ENCODE measurements around the gene SUPT20HL1. TPM values are rescaled to one million over a fixed set of nuclear protein-coding genes. Genes with fewer than 3 reads are reported as not detected.
"Not testable (repeated sequence)": the region's sequence is repeated elsewhere in the genome, so short reads cannot be mapped to it uniquely, and the experiment has no call there.

Gene SUPT20HL1
- total RNA-seq = not detected

DNA sequence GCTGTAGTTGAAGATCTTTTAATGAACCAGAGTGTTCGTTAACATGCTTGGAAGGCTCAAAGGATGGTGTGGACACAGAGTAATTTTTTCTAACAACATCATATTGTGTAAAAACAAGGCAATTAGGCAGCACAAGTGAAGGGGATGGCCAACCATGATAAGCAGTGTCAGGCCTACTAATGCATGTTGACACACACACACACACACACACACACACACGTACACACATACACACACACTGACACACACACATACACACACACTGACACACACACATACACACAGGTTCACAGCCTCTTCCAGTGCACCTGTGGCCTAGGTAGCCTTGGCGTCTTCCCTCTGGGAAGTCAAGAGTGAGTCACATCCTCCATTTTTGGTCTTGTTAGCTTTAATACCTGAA, at the start of gene SUPT20HL1:
Gene SUPT20HL1 (plus strand): TSS at position 368 of the 400 bp plus-strand sequence. CDS start 2,122 bp downstream, outside the sequence.
- Mint-ChIP-seq H3K27me3 (no peaks in the 10 kb centered on the region), H3K36me3 (no peaks in the 10 kb centered on the region), H3K4me1 (ENCODE audit: low read depth) (no peaks in the 10 kb centered on the region), H3K9me3 (no peaks in the 10 kb centered on the region), H3K4me3 (no peak within 1 kb of the TSS), H3K27ac (no peak within 1 kb of the TSS)
- no peak for DNase-seq
- ChIA-PET CTCF (no interaction called here), POLR2A (no interaction called here)
- intact Hi-C loops (cut with micrococcal nuclease) = no loop called here

DNA sequence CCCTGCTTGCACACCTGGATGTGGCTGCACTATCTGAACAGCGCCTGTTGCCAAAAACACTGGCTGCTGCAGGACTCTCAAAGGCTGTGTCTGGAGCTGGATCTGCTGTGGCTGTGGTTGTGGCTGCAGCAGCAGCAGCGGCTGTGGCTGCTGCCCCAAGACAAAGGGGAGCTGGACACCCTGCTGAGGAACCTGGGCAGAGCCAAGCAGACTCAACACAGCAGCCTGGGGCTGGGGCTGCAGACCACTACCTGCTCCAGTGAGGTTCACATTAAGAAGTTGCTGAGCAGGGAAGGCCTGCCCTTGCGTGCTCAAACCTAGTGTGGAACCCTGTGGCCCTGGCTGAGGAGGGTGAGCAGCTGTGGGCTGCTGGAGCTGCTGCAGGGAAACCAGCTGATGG, 49.5 kb upstream of the SUPT20HL1 start:
- H3K27me3 Mint-ChIP-seq; POLR2A ChIA-PET; intact Hi-C loops (cut with micrococcal nuclease); DNase-seq; H3K4me1 Mint-ChIP-seq (ENCODE audit: low read depth); CTCF ChIA-PET; H3K36me3 Mint-ChIP-seq; H3K9me3 Mint-ChIP-seq; H3K27ac Mint-ChIP-seq; H3K4me3 Mint-ChIP-seq: not testable (repeated sequence)

DNA sequence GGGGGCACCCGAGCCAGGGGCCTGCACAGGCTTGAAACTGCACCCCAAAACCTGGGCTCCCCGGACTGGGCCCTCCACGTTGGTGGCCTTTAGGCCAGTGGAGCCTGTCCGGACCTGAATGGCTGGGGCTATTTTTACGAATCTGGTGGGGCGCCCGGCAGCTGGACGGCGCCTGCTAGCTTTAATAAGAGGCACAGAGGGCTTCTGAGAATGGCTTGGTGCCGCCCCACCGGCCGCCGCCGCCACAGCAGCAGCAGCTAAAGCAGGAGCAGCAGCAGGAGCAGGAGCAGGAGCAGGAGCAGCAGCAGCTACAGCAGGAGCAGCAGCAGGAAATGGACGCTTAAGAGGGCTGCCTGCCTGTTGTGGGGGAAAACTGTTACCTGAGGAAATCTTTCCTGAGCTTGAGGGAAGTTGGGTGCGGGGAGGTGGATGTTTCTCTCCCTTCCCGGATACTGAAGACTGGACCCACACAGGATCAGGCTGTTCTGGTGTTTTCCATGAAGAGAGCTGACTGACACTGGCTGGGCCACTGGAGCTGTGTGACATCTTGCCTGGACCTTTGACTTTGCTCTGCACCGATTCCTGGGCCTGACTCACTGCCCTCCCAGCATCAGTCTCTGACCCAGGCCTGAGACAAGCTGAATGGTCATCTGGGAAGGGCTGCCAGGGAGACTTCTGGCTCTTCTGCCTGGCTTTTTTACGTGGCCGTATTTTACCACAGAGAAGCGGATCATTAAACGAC, 48.8 kb upstream of the SUPT20HL1 start:
- H3K27me3 Mint-ChIP-seq; H3K36me3 Mint-ChIP-seq; H3K4me3 Mint-ChIP-seq; CTCF ChIA-PET; H3K27ac Mint-ChIP-seq; H3K4me1 Mint-ChIP-seq (ENCODE audit: low read depth); DNase-seq; intact Hi-C loops (cut with micrococcal nuclease); H3K9me3 Mint-ChIP-seq; POLR2A ChIA-PET: not testable (repeated sequence)

DNA sequence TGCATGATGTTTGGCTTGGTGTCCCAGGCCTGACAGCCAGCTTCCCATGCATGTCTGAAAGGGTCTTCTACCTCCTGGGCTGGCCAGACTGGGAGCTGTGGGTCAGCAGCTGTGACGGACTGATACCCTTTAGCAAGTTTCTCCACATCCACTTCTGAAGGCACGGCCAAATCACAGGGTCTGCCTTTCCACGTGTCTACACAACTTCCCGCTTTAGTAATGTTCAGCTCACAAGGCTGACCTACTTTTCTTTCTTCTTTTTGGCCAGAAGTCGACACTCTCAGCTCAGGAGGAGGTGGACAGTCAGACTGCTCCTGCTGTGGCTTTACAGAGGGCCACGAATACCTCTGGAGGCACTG, 48.2 kb upstream of the SUPT20HL1 start:
- CTCF ChIA-PET; intact Hi-C loops (cut with micrococcal nuclease); H3K27me3 Mint-ChIP-seq; H3K9me3 Mint-ChIP-seq; DNase-seq; H3K36me3 Mint-ChIP-seq; H3K27ac Mint-ChIP-seq; POLR2A ChIA-PET; H3K4me1 Mint-ChIP-seq (ENCODE audit: low read depth); H3K4me3 Mint-ChIP-seq: not testable (repeated sequence)

DNA sequence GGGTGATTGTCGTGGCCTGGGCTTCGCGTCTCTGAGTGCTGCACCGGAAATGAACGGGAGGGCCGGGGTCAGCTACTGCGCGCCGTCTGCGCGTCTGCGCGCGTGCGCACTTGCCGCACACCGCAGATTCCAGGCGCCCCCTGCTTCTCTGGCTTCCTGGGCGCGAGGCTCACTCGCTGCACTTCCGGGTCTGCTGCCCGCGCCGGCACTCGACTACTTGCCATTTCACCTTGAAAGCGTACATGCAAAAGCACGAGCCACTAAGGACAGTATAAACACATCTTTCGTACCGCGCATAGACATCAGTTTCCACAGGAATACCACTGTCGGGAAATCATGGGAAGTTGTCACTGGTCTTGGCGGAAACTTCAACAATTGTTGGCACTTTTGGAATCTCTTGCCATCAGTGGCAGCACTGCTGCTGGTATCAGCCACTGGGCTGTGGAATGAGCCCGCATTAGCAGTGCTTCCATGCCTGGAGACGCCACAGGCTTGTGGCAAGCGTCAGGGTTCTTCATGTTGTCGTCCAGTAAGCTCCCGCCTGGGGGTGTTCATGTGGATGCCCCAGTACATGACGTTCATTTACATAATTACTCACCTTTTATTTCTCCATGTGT, 46.3 kb upstream of the SUPT20HL1 start, which contains the start of gene SUPT20HL2:
Gene SUPT20HL2 (minus strand): TSS at position 51 of the 617 bp plus-strand sequence. CDS start 754 bp downstream, outside the sequence.
- no peak within 1 kb of the TSS for H3K27ac Mint-ChIP-seq

DNA sequence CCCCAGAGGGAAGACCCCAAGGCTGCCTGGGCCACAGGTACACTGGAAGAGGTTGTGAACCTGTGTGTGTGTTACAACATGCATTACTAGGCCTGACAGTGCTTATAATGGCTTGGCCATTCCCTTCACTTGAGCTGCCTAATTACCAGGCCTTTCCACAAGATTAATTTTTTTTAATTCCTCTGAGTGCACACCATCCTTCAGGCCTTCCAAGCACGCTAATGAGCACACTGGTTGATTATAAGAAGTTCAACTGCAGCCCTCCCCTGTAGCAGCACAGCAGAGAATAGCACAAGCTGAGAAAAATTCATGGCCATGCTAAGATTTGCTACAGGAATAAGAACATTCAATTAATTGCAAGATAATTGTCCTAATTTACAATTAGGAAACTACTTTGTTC, 44.3 kb upstream of the SUPT20HL1 start:
- ChIA-PET POLR2A (no interaction called here), CTCF (no interaction called here)
- H3K4me1 Mint-ChIP-seq (ENCODE audit: low read depth) = no peaks in the 10 kb centered on the region
- DNase-seq = no peak
- peaks cover 2% of the 10 kb centered on the region for H3K27me3 Mint-ChIP-seq
- intact Hi-C loops (cut with micrococcal nuclease) = no loop called here
- no peak overlapping the region for H3K4me3 Mint-ChIP-seq
- H3K27ac Mint-ChIP-seq = no peak overlapping the region
- no peaks in the 10 kb centered on the region for H3K9me3 Mint-ChIP-seq
- no peaks in the 10 kb centered on the region for H3K36me3 Mint-ChIP-seq

More for the DNA sequence above, 46.3 kb upstream of the SUPT20HL1 start, which contains the start of gene SUPT20HL2:
- Mint-ChIP-seq H3K36me3 (no peaks in the 10 kb centered on the region), H3K9me3 (no peaks in the 10 kb centered on the region), H3K4me1 (ENCODE audit: low read depth) (no peaks in the 10 kb centered on the region), H3K4me3 (no peak within 1 kb of the TSS), H3K27me3 (no peaks in the 10 kb centered on the region)
- no peak for DNase-seq
- ChIA-PET CTCF (no interaction called here), POLR2A (no interaction called here)
- intact Hi-C loops (cut with micrococcal nuclease) = no loop called here

DNA sequence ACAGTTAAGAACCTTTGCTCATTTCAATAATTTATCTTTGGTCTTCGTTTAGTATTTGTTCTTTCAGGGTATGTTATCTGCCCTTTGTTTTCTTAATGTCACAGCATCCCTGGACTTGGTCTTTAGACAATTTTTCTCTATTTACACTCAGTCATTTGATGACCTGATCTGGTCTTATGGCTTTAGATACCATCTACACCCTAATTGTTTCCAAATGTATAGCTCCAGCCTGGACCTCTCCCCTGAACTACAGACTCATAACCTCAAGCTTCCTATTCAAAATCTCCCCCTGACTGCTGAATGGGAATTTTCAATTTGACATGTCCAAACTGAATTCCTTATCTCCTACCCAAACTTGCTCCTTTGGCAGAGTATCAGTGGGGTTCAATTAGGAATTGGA, 42.9 kb upstream of the SUPT20HL1 start:
- H3K4me3 Mint-ChIP-seq = no peak overlapping the region
- intact Hi-C loops (cut with micrococcal nuclease) = no loop called here
- no peaks in the 10 kb centered on the region for H3K36me3 Mint-ChIP-seq
- no peak for DNase-seq
- H3K9me3 Mint-ChIP-seq = no peaks in the 10 kb centered on the region
- ChIA-PET CTCF (no interaction called here), POLR2A (no interaction called here)
- no peaks in the 10 kb centered on the region for H3K4me1 Mint-ChIP-seq (ENCODE audit: low read depth)
- no peak overlapping the region for H3K27ac Mint-ChIP-seq
- H3K27me3 Mint-ChIP-seq = peaks cover 2% of the 10 kb centered on the region

DNA sequence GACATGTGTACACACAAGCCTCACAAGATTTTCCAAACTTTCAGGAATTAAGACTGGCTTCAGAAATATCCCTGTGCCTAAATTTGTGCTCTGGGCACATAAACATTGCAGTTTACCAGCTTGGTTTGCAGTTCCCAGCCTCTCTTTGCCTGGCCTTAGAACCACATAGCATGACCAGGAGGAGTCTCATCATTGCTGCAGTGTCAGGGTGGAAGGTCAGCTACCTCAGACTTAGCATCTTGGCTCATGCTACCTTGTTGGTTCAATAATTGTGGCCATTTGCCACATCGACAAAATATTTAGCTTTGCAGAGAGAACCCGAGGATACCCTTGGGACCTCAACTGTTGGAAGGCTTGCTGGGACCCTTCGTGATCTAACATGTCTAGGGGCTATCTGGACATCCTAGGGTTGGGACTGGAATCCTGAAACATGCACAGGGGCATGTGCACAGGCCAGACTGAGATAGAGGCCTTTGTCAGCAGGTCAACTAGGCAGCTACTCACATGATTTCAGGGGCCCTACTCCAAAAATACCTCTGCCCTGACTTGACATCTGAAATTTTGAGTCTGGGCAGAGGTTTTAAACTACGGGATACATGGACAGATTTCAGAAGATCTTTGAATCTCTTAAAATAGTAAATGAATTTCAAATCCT, 38.6 kb upstream of the SUPT20HL1 start:
- H3K9me3 Mint-ChIP-seq = no peaks in the 10 kb centered on the region
- H3K27me3 Mint-ChIP-seq = peaks cover 6% of the 10 kb centered on the region
- CTCF ChIA-PET = no interaction called here

DNA sequence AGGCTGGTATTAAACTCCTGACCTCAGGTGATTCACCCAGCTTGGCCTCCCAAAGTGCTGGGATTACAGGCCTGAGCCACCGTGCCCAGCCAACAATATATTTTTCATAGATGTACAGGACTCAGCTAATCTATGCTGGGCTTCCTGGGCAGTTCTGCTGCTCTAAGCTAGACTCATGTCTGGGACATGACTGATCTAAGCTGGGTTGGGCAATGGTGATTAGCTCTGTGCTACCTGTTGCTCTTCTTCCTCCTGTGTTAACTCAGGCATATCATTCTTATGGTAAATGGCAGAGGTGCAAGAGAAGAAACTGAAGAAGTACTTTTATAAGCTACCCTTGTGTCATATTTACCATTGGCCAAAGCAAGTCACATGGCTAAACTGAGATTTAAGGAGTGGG, 35.2 kb upstream of the SUPT20HL1 start:
- no peaks in the 10 kb centered on the region for H3K9me3 Mint-ChIP-seq
- DNase-seq = no peak
- H3K36me3 Mint-ChIP-seq = no peaks in the 10 kb centered on the region
- no peak overlapping the region for H3K27ac Mint-ChIP-seq
- no peak overlapping the region for H3K4me3 Mint-ChIP-seq
- no peaks in the 10 kb centered on the region for H3K4me1 Mint-ChIP-seq (ENCODE audit: low read depth)
- intact Hi-C loops (cut with micrococcal nuclease) = no loop called here
- peaks cover 4% of the 10 kb centered on the region for H3K27me3 Mint-ChIP-seq
- ChIA-PET POLR2A (interaction anchor here (0.6 kb wide), 1 partner anchor 19 kb away, joined by 3 read pairs; no protein-coding TSS in a partner anchor), CTCF (no interaction called here)

More for the DNA sequence above, 38.6 kb upstream of the SUPT20HL1 start:
- DNase-seq = no peak
- H3K36me3 Mint-ChIP-seq = no peaks in the 10 kb centered on the region
- POLR2A ChIA-PET = no interaction called here
- no peak overlapping the region for H3K27ac Mint-ChIP-seq
- no peak overlapping the region for H3K4me3 Mint-ChIP-seq
- H3K4me1 Mint-ChIP-seq (ENCODE audit: low read depth) = no peaks in the 10 kb centered on the region
- intact Hi-C loops (cut with micrococcal nuclease) = no loop called here

DNA sequence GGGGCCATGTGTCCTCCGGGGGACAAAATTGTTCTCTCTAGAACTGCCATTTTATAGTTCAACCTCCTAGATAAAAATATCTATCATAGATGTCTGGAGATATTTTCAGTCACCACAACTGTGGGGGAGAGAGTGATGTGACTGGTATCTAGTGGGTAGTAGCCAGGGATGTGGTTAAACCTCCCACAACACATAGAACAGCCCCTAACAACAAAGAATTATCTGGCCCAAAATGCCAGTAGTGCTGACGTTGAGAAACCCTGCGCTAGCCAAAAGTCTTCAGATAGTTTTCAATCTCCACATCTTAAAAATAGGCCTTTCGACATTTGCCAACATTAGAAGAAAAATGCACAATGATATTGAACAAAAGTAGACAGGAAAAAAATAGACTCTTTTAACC, 27.6 kb upstream of the SUPT20HL1 start:
- intact Hi-C loops (cut with micrococcal nuclease) = no loop called here
- CTCF ChIA-PET = no interaction called here

DNA sequence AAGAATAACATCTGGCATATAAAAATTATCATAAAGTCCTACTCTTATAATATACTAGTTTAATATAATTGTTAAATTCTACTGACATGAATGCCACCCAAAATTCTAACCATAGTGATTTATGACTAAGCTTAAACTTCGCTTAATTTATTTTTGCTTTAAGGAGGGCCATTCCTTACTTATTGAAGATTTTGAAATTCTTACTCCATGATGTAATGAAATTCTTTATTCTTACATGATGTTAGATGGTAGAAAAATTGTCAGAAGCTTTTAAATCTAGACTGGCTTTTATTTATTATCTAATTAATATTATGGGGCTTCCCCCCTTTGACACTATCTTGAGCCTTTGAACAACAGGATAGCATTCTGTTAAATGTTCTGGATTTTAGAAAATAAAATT, 27.1 kb upstream of the SUPT20HL1 start:
- intact Hi-C loops (cut with micrococcal nuclease) = no loop called here
- no peak overlapping the region for H3K27ac Mint-ChIP-seq
- CTCF ChIA-PET = no interaction called here
- no peak overlapping the region for H3K4me3 Mint-ChIP-seq
- no peaks in the 10 kb centered on the region for H3K36me3 Mint-ChIP-seq
- no peaks in the 10 kb centered on the region for H3K9me3 Mint-ChIP-seq
- POLR2A ChIA-PET = no interaction called here
- H3K27me3 Mint-ChIP-seq = peaks cover 5% of the 10 kb centered on the region
- H3K4me1 Mint-ChIP-seq (ENCODE audit: low read depth) = no peaks in the 10 kb centered on the region
- DNase-seq = no peak

More for the DNA sequence above, 27.6 kb upstream of the SUPT20HL1 start:
- POLR2A ChIA-PET = no interaction called here
- peaks cover 5% of the 10 kb centered on the region for H3K27me3 Mint-ChIP-seq
- H3K4me1 Mint-ChIP-seq (ENCODE audit: low read depth) = no peaks in the 10 kb centered on the region
- DNase-seq = no peak
- no peaks in the 10 kb centered on the region for H3K36me3 Mint-ChIP-seq
- H3K4me3 Mint-ChIP-seq = no peak overlapping the region
- no peaks in the 10 kb centered on the region for H3K9me3 Mint-ChIP-seq
- no peak overlapping the region for H3K27ac Mint-ChIP-seq

DNA sequence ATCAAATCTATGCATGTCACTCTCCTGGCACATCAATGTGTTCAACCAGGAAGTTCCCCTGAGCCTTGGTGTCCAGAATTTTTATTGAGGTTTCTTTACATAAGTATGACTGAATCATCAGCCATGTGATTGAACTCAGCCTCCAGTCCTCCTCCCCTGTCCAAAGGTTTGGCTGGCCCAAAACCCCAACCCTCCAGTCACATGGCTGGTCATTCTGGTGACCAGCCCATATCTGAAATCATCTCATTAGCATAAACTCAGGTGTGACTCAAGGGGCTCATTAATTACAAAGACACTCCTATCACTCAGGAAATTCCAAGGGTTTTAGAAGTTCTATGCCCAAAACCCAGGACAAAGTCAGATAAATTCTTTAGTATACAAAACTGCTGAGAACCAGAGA, 26.0 kb upstream of the SUPT20HL1 start:
- Mint-ChIP-seq H3K9me3 (no peaks in the 10 kb centered on the region), H3K4me3 (no peak overlapping the region), H3K27me3 (peaks cover 5% of the 10 kb centered on the region), H3K27ac (no peak overlapping the region), H3K4me1 (ENCODE audit: low read depth) (no peaks in the 10 kb centered on the region), H3K36me3 (no peaks in the 10 kb centered on the region)
- CTCF ChIA-PET = no interaction called here
- intact Hi-C loops (cut with micrococcal nuclease) = no loop called here
- POLR2A ChIA-PET = no interaction called here
- DNase-seq = no peak

DNA sequence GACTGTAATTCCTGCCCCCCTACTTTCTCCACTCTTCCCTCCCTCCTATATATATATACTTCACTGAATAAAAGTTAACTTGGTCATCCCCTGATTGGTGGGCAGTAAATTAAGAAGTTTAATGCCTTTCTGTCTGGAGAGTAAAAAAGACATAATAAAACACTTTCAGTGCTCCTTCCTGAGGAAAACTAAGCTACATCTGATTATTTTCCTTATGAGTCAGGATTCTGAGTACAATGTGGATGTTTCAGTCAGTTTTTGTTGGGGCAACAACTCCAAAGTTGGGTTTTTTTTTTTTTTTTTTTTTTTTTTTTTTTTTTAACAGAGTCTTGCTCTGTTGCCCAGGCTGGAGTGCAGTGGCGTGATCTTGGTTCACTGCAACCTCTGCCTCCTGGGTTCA, 24.6 kb upstream of the SUPT20HL1 start:
- Mint-ChIP-seq H3K36me3 (no peaks in the 10 kb centered on the region), H3K27ac (no peak overlapping the region), H3K27me3 (peaks cover 11% of the 10 kb centered on the region), H3K4me3 (no peak overlapping the region), H3K9me3 (no peaks in the 10 kb centered on the region), H3K4me1 (ENCODE audit: low read depth) (no peaks in the 10 kb centered on the region)
- intact Hi-C loops (cut with micrococcal nuclease) = no loop called here
- POLR2A ChIA-PET = no interaction called here
- CTCF ChIA-PET = no interaction called here
- DNase-seq = no peak

All from activated CD4-positive, alpha-beta memory T cell treated with anti-CD3 and anti-CD28 coated beads for 36 hours (primary cell).